ENCODE measurements around the gene GNG12. TPM values are rescaled to one million over a fixed set of nuclear protein-coding genes. Genes with fewer than 3 reads are reported as not detected.

Gene GNG12
- total RNA-seq, 1 experiment from 2014 or later: 70.0 TPM

GRCh38 chr1:67795179-67795912 is 37.9 kb downstream of the GNG12 start:
- Histone ChIP-seq H3K27me3 (ENCODE audit: control insufficient read depth, insufficient read depth, low read length) (no peaks in the 10 kb centered on the region), H3K36me3 (ENCODE audit: control insufficient read depth, insufficient read depth, low read length) (no peaks in the 10 kb centered on the region), H3K9me3 (ENCODE audit: control insufficient read depth, insufficient read depth, low read depth, low read length) (no peaks in the 10 kb centered on the region; the same call in 1 of the 2 replicates), H3K27ac (ENCODE audit: low read length) (no peak overlapping the region), H3K4me3 (ENCODE audit: low read depth in 2 of 2, low read length in 2 of 2) (no peak overlapping the region), H3K4me1 (ENCODE audit: control insufficient read depth, insufficient read depth, low read length) (peaks cover 29% of the 10 kb centered on the region)
- ChIA-PET POLR2A (no interaction called here), CTCF (no interaction called here)
- in situ Hi-C loops (cut with HindIII; ENCODE audit: low pct_unique_long_range_greater_than_20kb, low sequenced_read_pairs): no loop called here
- intact Hi-C loops (cut with micrococcal nuclease; ENCODE audit: unreplicated experiment): no loop called here
- TF ChIP-seq CTCF (IDR thresholded peaks at IDR 0.05) (no peak), REST (IDR thresholded peaks at IDR 0.05; ENCODE audit: insufficient read depth in 1 of 2, low read depth in 2 of 2, low read length in 1 of 2) (no peak), SIN3A (IDR thresholded peaks at IDR 0.05; ENCODE audit: borderline replicate concordance, insufficient read depth, low read depth, low read length) (no peak), TCF7L2 (IDR thresholded peaks at IDR 0.05; ENCODE audit: low read depth, low read length) (no peak), POLR2AphosphoS5 (IDR thresholded peaks at IDR 0.05; ENCODE audit: low read depth, low read length) (no peak)
- ATAC-seq (no peak), DNase-seq (ENCODE audit: low read depth, low spot score) (no peak)
- no TSS peak for BruUV-seq (replicated peaks)

GRCh38 chr1:67793562-67793961 is 39.7 kb downstream of the GNG12 start:
- DNase-seq (ENCODE audit: low read depth, low spot score) (no peak), ATAC-seq (no peak)
- H3K4me3 ChIP-seq (ENCODE audit: low read depth in 2 of 2, low read length in 2 of 2): no peak overlapping the region
- TF ChIP-seq POLR2AphosphoS5 (IDR thresholded peaks at IDR 0.05; ENCODE audit: low read depth, low read length) (no peak), REST (IDR thresholded peaks at IDR 0.05; ENCODE audit: insufficient read depth in 1 of 2, low read depth in 2 of 2, low read length in 1 of 2) (no peak), CTCF (IDR thresholded peaks at IDR 0.05) (no peak), SIN3A (IDR thresholded peaks at IDR 0.05; ENCODE audit: borderline replicate concordance, insufficient read depth, low read depth, low read length) (no peak), TCF7L2 (IDR thresholded peaks at IDR 0.05; ENCODE audit: low read depth, low read length) (no peak)
- intact Hi-C loops (cut with micrococcal nuclease; ENCODE audit: unreplicated experiment) (no loop called here), in situ Hi-C loops (cut with HindIII; ENCODE audit: low pct_unique_long_range_greater_than_20kb, low sequenced_read_pairs) (no loop called here)
- BruUV-seq (replicated peaks): no TSS peak
- no peak overlapping the region for H3K27ac ChIP-seq (ENCODE audit: low read length)
- no peaks in the 10 kb centered on the region for H3K27me3 ChIP-seq (ENCODE audit: control insufficient read depth, insufficient read depth, low read length)
- POLR2A ChIA-PET: no interaction called here
- peaks cover 29% of the 10 kb centered on the region for H3K4me1 ChIP-seq (ENCODE audit: control insufficient read depth, insufficient read depth, low read length)
- no peaks in the 10 kb centered on the region; the same call in 1 of the 2 replicates for H3K9me3 ChIP-seq (ENCODE audit: control insufficient read depth, insufficient read depth, low read depth, low read length)
- CTCF ChIA-PET: no interaction called here
- no peaks in the 10 kb centered on the region for H3K36me3 ChIP-seq (ENCODE audit: control insufficient read depth, insufficient read depth, low read length)

All from Panc1 (cell line).